ENCODE measurements around the gene NIT1. TPM values are rescaled to one million over a fixed set of nuclear protein-coding genes. Genes with fewer than 3 reads are reported as not detected.
A peak's percentile ranks its signal among the peaks of the same experiment; 100 is the strongest.
"Not testable (repeated sequence)": the region's sequence is repeated elsewhere in the genome, so short reads cannot be mapped to it uniquely, and the experiment has no call there.

NIT1 gene
- polyA plus RNA-seq, 1 donor = 30.9 TPM

- no peak for DNase-seq
Measured at GRCh38 chr1:161115132-161115711, 2.7 kb upstream of the NIT1 start.

GRCh38 chr1:161115961-161116360 lies 1.9 kb upstream of the NIT1 start:
- not testable (repeated sequence) for DNase-seq

GRCh38 chr1:161119092-161119903 lies 1.4 kb downstream of the NIT1 start:
- DNase-seq = peak; percentile 46

GRCh38 chr1:161121042-161121650 lies 3.2 kb downstream of the NIT1 start:
- DNase-seq = no peak

- no peak for DNase-seq
Measured at GRCh38 chr1:161121834-161122233, 3.9 kb downstream of the NIT1 start.

GRCh38 chr1:161122967-161123366 lies 5.1 kb downstream of the NIT1 start:
- DNase-seq = no peak

- DNase-seq = no peak
Measured at GRCh38 chr1:161127649-161128048, 9.7 kb downstream of the NIT1 start.

- no peak for DNase-seq
Measured at GRCh38 chr1:161128591-161129420, 10.9 kb downstream of the NIT1 start.

GRCh38 chr1:161130266-161130665 lies 12.4 kb downstream of the NIT1 start:
- DNase-seq = no peak

- peak; percentile 41 for DNase-seq
Measured at GRCh38 chr1:161131523-161132409, 13.9 kb downstream of the NIT1 start.

GRCh38 chr1:161132410-161133219 lies 14.7 kb downstream of the NIT1 start, which contains the start of gene DEDD:
TSS of gene DEDD (minus strand) at chr1:161132667. CDS start at chr1:161124462, 8,205 bp downstream.
- DNase-seq = peak; percentile 95

- no peak for DNase-seq
Measured at GRCh38 chr1:161133220-161133740, 15.4 kb downstream of the NIT1 start.

GRCh38 chr1:161137881-161138280 lies 20.0 kb downstream of the NIT1 start:
- DNase-seq = no peak

GRCh38 chr1:161138431-161138830 lies 20.5 kb downstream of the NIT1 start:
- no peak for DNase-seq

- peak; percentile 53 for DNase-seq
Measured at GRCh38 chr1:161139766-161140165, 21.9 kb downstream of the NIT1 start.

- DNase-seq = no peak
Measured at GRCh38 chr1:161140755-161141400, 23.0 kb downstream of the NIT1 start.

- DNase-seq = no peak
Measured at GRCh38 chr1:161145832-161146231, 27.9 kb downstream of the NIT1 start.

- DNase-seq = no peak
Measured at GRCh38 chr1:161153176-161153575, 35.3 kb downstream of the NIT1 start.

GRCh38 chr1:161153682-161154337 lies 35.9 kb downstream of the NIT1 start, which contains the start of gene UFC1:
TSS of gene UFC1 (plus strand) at chr1:161153978. CDS start at chr1:161153998, 20 bp downstream.
- peak; percentile 90 for DNase-seq

Measured in hindlimb muscle (tissue), 1 donor.